Activated CD4-positive, alpha-beta T cell treated with anti-CD3 and anti-CD28 coated beads for 1 hour (primary cell): ENCODE data around the gene NEDD9.

Source experiments
- DNase-seq: peaks from one replicate; pipeline ENCODE4 v3.0.0-alpha.2; 2020

Gene NEDD9

DNA sequence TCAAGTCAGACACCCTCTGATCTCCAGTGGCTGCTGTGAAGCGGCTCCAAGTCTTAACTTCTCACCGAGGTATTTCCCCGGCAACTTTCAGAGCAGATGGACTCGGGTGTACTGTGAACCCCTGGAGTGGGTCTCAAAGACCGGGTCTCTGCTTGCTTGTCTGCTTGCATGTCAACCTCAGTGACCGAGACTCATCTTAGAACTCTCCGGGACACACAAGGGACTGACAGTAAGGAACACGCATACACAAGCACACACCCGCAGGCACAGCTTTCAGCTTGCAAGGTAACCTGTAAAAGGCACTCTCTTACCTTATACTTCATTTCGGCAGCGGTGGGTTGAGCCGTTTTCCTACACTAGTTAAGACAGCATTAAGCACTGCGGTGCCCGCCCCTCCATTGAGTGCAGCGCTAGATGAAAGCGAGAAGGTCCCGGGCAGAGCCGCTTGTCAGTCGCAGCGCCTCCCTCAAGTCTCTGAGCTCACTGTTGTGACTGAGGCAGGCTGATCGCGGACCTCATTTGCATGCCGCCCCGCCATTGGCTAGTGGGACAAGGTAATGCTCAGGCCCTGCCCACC is at the start of gene NEDD9:
Gene NEDD9 (minus strand): TSS at position 476 of the 577 bp plus-strand sequence. CDS start 153 bp downstream, at position 323.
- peak; percentile 89 for DNase-seq

DNA sequence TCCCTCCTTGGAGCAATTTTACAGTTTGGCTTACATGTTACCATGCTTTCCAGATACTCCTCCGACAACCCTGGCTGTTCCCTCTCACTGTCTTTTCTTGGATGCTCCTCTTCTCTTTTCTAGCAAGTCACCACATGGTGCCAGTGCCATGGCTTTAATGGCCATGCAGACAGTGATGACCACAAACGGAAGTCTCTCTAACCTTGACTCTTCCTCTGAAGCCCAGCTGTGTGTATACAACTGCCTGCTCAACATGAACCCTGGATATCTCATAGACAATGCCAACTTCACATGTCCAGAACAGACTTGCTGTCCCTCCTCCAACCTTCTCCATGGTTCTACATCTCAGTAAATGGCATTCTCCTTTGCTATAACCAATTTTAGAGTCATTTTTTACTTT is 49.8 kb upstream of the NEDD9 start:
- no peak for DNase-seq

- no peak for DNase-seq
Measured at GRCh38 chr6:11280394-11280793, 47.9 kb upstream of the NEDD9 start.

GRCh38 chr6:11279284-11279689 is 46.8 kb upstream of the NEDD9 start:
- no peak for DNase-seq

DNA sequence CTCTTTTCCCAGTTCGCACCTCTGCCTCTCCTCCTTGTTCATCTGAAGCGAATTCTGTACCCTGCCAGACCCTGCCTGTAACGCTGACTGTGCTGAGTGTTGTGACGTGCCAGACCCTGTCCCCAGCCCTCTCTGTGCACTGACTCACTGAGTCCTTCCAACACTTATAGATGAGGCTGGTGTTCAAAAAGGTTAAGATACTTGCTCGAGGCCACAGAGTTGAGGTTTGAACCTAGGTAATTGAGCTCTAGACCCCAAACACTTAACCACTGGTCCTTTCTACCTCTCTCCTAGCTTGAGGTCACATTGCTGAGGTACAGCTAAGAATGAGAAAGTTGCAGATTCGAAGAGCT is 45.7 kb upstream of the NEDD9 start:
- no peak for DNase-seq

- DNase-seq, result no peak
Measured at GRCh38 chr6:11277275-11278206, 45.1 kb upstream of the NEDD9 start.

GRCh38 chr6:11276911-11277274 is 44.4 kb upstream of the NEDD9 start:
- no peak for DNase-seq

DNA sequence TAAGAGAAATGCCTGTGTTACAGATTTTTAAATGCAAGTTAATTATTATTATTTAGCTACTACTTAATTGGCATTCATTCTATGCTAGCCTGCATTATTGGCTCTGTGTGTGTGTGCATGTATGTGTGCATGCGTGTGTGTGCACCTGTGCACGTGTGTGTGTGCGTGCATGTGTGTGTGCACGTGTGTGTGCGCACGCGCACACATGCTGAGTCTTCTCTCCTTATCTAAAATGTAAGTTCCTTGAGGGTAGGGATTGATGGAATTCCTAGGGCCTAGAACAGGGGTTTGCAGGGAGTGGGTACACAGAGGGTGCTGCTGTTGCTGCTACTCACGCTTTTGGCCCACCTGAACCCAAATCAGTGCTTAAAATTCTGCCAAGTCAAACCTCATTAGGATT is 43.8 kb upstream of the NEDD9 start:
- DNase-seq, result no peak

GRCh38 chr6:11275598-11275997 is 43.1 kb upstream of the NEDD9 start:
- no peak for DNase-seq

GRCh38 chr6:11273406-11274065 is 41.1 kb upstream of the NEDD9 start:
- no peak for DNase-seq

DNA sequence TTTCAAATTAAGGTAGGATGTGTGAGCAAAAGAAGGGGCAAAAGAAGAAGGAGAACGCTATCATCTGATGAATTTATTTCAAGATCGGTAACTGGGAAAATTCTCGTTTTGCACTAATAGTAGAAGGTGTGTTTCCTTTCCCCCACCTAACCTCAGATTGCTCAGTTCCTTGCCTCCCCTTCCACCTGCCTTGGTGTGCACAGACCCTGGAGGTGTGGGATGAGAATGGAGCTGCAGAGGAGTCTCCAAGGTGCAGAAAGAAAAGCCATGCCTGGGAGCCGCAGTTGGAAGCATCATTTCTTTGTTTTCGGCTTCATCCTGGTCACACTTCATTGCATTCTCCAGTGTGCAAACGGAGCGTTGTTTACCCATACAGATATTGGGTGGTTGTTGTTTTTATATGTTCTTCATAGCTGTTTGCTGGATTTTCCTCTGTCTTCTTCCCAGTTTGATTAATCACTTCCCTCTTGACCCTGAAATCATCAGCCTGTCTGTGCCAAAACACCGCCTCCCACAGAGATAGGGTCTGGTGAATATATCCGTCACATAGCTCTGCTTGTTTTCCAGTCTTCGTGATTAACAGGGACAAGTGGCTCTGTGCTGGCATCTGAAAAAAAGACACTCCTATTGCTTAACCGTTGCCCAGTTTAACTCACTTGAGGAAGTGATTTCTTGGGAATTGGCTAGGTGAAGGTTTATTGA is 40.2 kb upstream of the NEDD9 start:
- no peak for DNase-seq

DNA sequence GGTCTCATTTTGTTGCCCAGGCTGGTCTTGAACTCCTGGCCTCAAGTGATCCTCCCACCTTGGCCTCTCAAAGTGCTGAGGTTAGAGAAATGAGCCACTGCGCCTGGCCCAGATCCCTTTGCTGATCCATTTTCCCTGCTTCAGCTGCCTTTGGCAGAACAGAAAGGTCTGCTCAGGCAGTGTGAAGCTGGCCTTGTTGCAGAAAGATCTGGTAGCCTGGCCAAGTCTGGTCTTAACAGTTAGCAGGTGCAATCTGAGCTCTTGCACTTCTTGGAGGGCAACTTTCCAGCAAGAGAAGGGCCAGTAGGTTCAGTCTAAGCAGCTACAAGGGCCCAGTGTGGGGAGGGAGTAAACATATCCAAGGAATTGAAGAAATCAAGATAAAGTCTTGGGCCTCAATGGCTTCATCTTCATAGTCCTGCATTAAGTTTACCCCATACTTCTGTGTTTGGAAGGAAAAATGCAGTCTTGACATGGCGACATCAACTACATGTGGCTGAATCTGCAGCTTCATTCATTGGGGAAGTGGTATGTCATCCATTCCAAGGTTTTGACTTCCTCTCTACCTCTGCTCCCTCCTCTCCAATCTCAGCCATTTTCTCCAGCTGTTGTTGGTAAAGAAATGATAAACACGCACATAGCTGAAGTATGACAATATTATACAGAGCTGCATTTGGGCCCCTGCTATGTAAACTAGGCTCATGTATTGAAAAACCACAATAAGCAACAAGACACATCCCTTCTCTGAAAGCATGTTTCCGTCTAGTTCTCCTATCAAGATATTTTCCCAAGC is 39.0 kb upstream of the NEDD9 start:
- DNase-seq, result no peak

DNA sequence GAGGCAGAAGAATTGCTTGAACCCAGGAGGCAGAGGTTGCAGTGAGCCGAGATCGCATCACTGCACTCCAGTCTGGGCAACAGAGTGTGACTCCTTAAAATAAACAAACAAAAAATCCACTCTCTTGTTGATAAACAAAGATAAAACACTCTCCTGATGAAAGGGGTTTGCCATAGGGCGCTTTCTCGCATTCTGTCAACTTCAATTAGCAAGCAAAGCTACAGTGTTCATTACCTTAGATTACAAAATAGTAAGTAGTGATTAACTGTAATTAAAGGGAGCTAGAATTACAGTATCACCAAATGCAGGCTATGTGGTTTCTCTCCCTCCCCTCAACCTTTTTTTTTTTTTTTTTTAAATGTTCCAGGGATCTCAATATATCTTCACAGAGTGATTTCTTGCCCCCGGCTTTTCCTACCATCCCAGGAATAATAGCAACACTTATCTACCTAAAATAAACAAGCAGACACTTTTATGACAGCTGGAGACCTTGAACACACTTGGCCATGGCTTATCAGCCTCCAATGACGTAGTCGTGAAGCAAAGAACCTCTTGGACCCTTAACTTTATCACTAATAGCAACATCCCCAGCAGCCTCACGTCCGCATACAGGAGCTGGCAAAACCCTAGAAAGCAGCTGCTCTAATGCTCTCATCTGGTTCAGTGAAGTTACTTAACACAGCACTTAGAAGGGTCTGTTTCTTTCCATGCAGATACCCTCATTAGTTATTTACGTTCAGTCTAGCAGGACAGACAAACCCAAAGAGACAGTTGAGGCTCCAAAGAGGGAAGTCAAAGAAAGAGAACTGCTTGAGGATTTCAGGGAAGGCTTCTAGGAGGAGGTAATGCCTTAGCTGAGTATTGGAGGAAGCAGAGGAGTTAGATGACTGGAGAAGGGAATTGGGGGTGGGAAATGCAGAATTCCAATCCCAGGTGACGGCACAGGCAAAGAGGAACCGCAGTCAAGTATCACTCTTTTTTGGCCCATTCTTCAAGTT is 37.9 kb upstream of the NEDD9 start:
- DNase-seq, result no peak

DNA sequence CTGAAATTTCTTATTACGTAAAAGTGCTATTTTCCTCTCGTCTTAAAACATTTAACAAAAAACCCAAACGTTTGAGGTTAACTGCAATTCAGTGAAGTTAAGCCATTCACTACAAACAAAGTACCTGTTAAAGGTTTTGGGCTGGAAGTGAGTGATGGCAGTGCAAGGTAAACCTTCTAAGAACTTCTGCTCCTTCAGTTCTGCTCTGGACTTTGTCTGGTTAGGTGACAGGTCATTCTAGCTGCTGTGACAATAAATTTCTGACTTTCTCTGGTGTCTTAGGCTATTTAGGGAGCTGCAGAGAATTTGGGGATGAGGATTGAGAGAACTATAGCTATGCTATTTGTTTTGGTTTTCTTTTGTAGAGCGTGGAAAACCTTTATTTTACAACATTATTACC is 36.5 kb upstream of the NEDD9 start:
- no peak for DNase-seq

DNA sequence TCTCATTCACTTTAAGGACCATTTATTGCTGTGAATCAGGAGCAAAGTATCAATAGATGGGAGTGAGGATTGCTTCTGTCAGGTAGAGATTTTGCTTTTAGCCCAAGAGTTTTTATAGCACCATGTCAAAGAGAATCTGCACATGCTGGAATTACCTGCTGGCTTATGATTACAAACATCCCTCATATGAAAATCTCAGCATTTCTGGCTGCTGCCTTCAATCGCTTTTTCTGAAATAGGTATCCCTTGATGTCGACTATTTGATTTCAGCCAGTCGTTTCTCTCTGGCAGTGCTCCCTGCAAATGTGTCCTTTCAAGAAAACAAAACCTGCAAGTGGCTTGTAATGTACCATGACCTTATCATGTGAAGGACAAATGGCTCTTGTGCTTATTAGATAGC is 34.5 kb upstream of the NEDD9 start:
- DNase-seq, result no peak

- DNase-seq, result no peak
Measured at GRCh38 chr6:11265932-11266331, 33.5 kb upstream of the NEDD9 start.

DNA sequence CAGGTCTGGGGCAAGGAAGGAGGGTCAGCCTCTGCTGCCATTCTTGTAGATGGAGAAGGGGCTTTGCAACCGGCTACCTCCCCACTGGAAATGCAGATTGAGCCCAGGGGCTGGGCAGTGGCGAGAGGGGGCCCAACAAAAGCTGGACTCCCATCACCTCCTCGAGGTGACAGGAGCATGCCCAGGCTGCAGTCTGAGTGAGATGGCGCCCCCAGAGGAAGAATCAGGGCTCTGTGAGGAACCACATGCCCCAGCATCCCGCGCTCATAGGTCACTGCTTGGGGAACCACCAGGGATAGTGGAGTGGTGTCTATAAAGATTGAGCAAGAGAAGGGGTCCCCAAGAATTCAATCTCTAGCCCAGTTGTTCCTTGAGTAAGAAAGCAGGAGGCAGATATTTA is 31.6 kb upstream of the NEDD9 start:
- DNase-seq, result no peak

DNA sequence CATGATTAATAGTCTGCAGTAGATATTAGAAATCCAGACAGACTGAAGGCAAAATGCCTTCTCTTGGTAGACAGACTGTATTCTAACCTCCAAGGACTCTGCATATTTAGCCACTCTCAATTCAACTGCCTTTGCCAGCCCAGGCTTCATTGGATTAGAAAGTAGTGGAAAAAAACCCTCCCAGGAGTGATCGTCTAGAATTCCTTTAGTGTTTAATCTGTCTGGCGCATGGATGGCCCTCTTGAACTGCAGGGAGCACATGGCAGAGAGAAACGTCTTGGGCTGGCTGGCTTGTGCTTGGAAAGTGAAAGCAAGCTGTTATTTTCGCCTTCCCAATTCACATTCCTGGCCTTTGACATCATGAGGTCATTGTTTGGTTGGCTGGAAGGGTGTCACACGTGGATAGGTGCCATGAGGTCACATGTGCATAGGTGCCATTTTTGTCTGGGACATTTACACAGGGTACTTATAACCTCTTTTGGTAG is 30.9 kb upstream of the NEDD9 start:
- no peak for DNase-seq

GRCh38 chr6:11262242-11262641 is 29.8 kb upstream of the NEDD9 start:
- DNase-seq, result no peak

- DNase-seq, result no peak
Measured at GRCh38 chr6:11260249-11261038, 28.0 kb upstream of the NEDD9 start.
